Measurements from ENCODE around the gene C22orf42. TPM values are rescaled to one million over a fixed set of nuclear protein-coding genes. Genes with fewer than 3 reads are reported as not detected.
A peak's percentile ranks its signal among the peaks of the same experiment; 100 is the strongest.
"Not testable (repeated sequence)": the region's sequence is repeated elsewhere in the genome, so short reads cannot be mapped to it uniquely, and the experiment has no call there.

Gene C22orf42
- total and polyA plus RNA-seq, 2 donors = 0.19 to 0.59 TPM

- H3K9me3 ChIP-seq (ENCODE audit: control insufficient read depth in 2 of 2, insufficient read depth in 1 of 2, low read length in 1 of 2) = no peaks in the 10 kb centered on the region
- H3K27me3 ChIP-seq (ENCODE audit: control insufficient read depth in 2 of 2, insufficient read depth in 1 of 2, low read length in 1 of 2) = peaks cover 34 to 41% of the 10 kb centered on the region in 2 donors
- H3K27ac ChIP-seq (ENCODE audit: low read depth in 1 of 2, low read length in 1 of 2) = no peak overlapping the region
- DNase-seq (ENCODE audit: low read depth in 6 of 9, low spot score in 9 of 9) = no peak
- H3K4me3 ChIP-seq (ENCODE audit: low read length in 2 of 2) = no peak overlapping the region
- no peaks in the 10 kb centered on the region for H3K36me3 ChIP-seq (ENCODE audit: control insufficient read depth in 2 of 2, insufficient read depth in 2 of 2, low read length in 1 of 2)
- 42% methylated on average over 53 of the region's 53 CpGs for WGBS
- H3K4me1 ChIP-seq (ENCODE audit: control insufficient read depth in 2 of 2, insufficient read depth in 2 of 2, low read length in 2 of 2) = no peaks in the 10 kb centered on the region
These were observed 44.3 kb upstream of the C22orf42 start for GRCh38 chr22:32203181-32204039.

- Histone ChIP-seq H3K27ac (ENCODE audit: low read depth in 1 of 2, low read length in 1 of 2) (no peak overlapping the region), H3K4me1 (ENCODE audit: control insufficient read depth in 2 of 2, insufficient read depth in 2 of 2, low read length in 2 of 2) (no peaks in the 10 kb centered on the region), H3K36me3 (ENCODE audit: control insufficient read depth in 2 of 2, insufficient read depth in 2 of 2, low read length in 1 of 2) (no peaks in the 10 kb centered on the region), H3K4me3 (ENCODE audit: low read length in 2 of 2) (no peak overlapping the region), H3K9me3 (ENCODE audit: control insufficient read depth in 2 of 2, insufficient read depth in 1 of 2, low read length in 1 of 2) (no peaks in the 10 kb centered on the region), H3K27me3 (ENCODE audit: control insufficient read depth in 2 of 2, insufficient read depth in 1 of 2, low read length in 1 of 2) (peaks cover 34 to 41% of the 10 kb centered on the region in 2 donors)
- 7% methylated on average over 29 of the region's 29 CpGs for WGBS
- peak in 1 of 9 donors; percentile 4 for DNase-seq (ENCODE audit: low read depth in 6 of 9, low spot score in 9 of 9)
These were observed 43.6 kb upstream of the C22orf42 start for GRCh38 chr22:32202539-32203180.

- no peak overlapping the region for H3K4me3 ChIP-seq (ENCODE audit: low read length in 2 of 2)
- DNase-seq (ENCODE audit: low read depth in 6 of 9, low spot score in 9 of 9) = no peak
- H3K27me3 ChIP-seq (ENCODE audit: control insufficient read depth in 2 of 2, insufficient read depth in 1 of 2, low read length in 1 of 2) = peaks cover 34 to 41% of the 10 kb centered on the region in 2 donors
- 31% methylated on average over 4 of the region's 4 CpGs for WGBS
- H3K36me3 ChIP-seq (ENCODE audit: control insufficient read depth in 2 of 2, insufficient read depth in 2 of 2, low read length in 1 of 2) = no peaks in the 10 kb centered on the region
- H3K9me3 ChIP-seq (ENCODE audit: control insufficient read depth in 2 of 2, insufficient read depth in 1 of 2, low read length in 1 of 2) = no peaks in the 10 kb centered on the region
- H3K4me1 ChIP-seq (ENCODE audit: control insufficient read depth in 2 of 2, insufficient read depth in 2 of 2, low read length in 2 of 2) = no peaks in the 10 kb centered on the region
- H3K27ac ChIP-seq (ENCODE audit: low read depth in 1 of 2, low read length in 1 of 2) = no peak overlapping the region
These were observed 43.0 kb upstream of the C22orf42 start for GRCh38 chr22:32202161-32202538.

- Histone ChIP-seq H3K27me3 (ENCODE audit: control insufficient read depth in 2 of 2, insufficient read depth in 1 of 2, low read length in 1 of 2) (peaks cover 34 to 41% of the 10 kb centered on the region in 2 donors), H3K27ac (ENCODE audit: low read depth in 1 of 2, low read length in 1 of 2) (no peak overlapping the region), H3K4me1 (ENCODE audit: control insufficient read depth in 2 of 2, insufficient read depth in 2 of 2, low read length in 2 of 2) (no peaks in the 10 kb centered on the region), H3K36me3 (ENCODE audit: control insufficient read depth in 2 of 2, insufficient read depth in 2 of 2, low read length in 1 of 2) (no peaks in the 10 kb centered on the region), H3K4me3 (ENCODE audit: low read length in 2 of 2) (no peak overlapping the region), H3K9me3 (ENCODE audit: control insufficient read depth in 2 of 2, insufficient read depth in 1 of 2, low read length in 1 of 2) (no peaks in the 10 kb centered on the region)
- 30% methylated on average over 10 of the region's 10 CpGs for WGBS
- DNase-seq (ENCODE audit: low read depth in 6 of 9, low spot score in 9 of 9) = peak in 1 of 9 donors; percentile 5
These were observed 41.6 kb upstream of the C22orf42 start for GRCh38 chr22:32200752-32201151.

GRCh38 chr22:32199961-32200360 is 40.9 kb upstream of the C22orf42 start:
- WGBS = 88% methylated on average over 7 of the region's 7 CpGs
- Histone ChIP-seq H3K27me3 (ENCODE audit: control insufficient read depth in 2 of 2, insufficient read depth in 1 of 2, low read length in 1 of 2) (peaks cover 31 to 35% of the 10 kb centered on the region in 2 donors), H3K27ac (ENCODE audit: low read depth in 1 of 2, low read length in 1 of 2) (no peak overlapping the region), H3K4me1 (ENCODE audit: control insufficient read depth in 2 of 2, insufficient read depth in 2 of 2, low read length in 2 of 2) (no peaks in the 10 kb centered on the region), H3K4me3 (ENCODE audit: low read length in 2 of 2) (no peak overlapping the region), H3K9me3 (ENCODE audit: control insufficient read depth in 2 of 2, insufficient read depth in 1 of 2, low read length in 1 of 2) (no peaks in the 10 kb centered on the region), H3K36me3 (ENCODE audit: control insufficient read depth in 2 of 2, insufficient read depth in 2 of 2, low read length in 1 of 2) (no peaks in the 10 kb centered on the region)
- no peak for DNase-seq (ENCODE audit: low read depth in 6 of 9, low spot score in 9 of 9)

GRCh38 chr22:32199341-32199740 is 40.2 kb upstream of the C22orf42 start:
- Histone ChIP-seq H3K27ac (ENCODE audit: low read depth in 1 of 2, low read length in 1 of 2) (no peak overlapping the region), H3K4me3 (ENCODE audit: low read length in 2 of 2) (no peak overlapping the region), H3K4me1 (ENCODE audit: control insufficient read depth in 2 of 2, insufficient read depth in 2 of 2, low read length in 2 of 2) (no peaks in the 10 kb centered on the region), H3K9me3 (ENCODE audit: control insufficient read depth in 2 of 2, insufficient read depth in 1 of 2, low read length in 1 of 2) (no peaks in the 10 kb centered on the region), H3K36me3 (ENCODE audit: control insufficient read depth in 2 of 2, insufficient read depth in 2 of 2, low read length in 1 of 2) (no peaks in the 10 kb centered on the region), H3K27me3 (ENCODE audit: control insufficient read depth in 2 of 2, insufficient read depth in 1 of 2, low read length in 1 of 2) (peaks cover 25 to 28% of the 10 kb centered on the region in 2 donors)
- DNase-seq (ENCODE audit: low read depth in 6 of 9, low spot score in 9 of 9) = no peak
- 98% methylated on average over 6 of the region's 6 CpGs for WGBS

- not testable (repeated sequence) for H3K4me1 ChIP-seq (ENCODE audit: control insufficient read depth in 2 of 2, insufficient read depth in 2 of 2, low read length in 2 of 2); DNase-seq (ENCODE audit: low read depth in 6 of 9, low spot score in 9 of 9); H3K4me3 ChIP-seq (ENCODE audit: low read length in 2 of 2); H3K9me3 ChIP-seq (ENCODE audit: control insufficient read depth in 2 of 2, insufficient read depth in 1 of 2, low read length in 1 of 2); H3K36me3 ChIP-seq (ENCODE audit: control insufficient read depth in 2 of 2, insufficient read depth in 2 of 2, low read length in 1 of 2); H3K27ac ChIP-seq (ENCODE audit: low read depth in 1 of 2, low read length in 1 of 2)
- H3K27me3 ChIP-seq (ENCODE audit: control insufficient read depth in 2 of 2, insufficient read depth in 1 of 2, low read length in 1 of 2) = peaks cover 9 to 12% of the 10 kb centered on the region in 2 donors
- WGBS = 89% methylated on average over 5 of the region's 5 CpGs
These were observed 38.6 kb upstream of the C22orf42 start for GRCh38 chr22:32197553-32198226.

GRCh38 chr22:32195900-32196299 is 36.8 kb upstream of the C22orf42 start:
- H3K4me1 ChIP-seq (ENCODE audit: control insufficient read depth in 2 of 2, insufficient read depth in 2 of 2, low read length in 2 of 2); H3K4me3 ChIP-seq (ENCODE audit: low read length in 2 of 2); H3K27me3 ChIP-seq (ENCODE audit: control insufficient read depth in 2 of 2, insufficient read depth in 1 of 2, low read length in 1 of 2); DNase-seq (ENCODE audit: low read depth in 6 of 9, low spot score in 9 of 9); H3K36me3 ChIP-seq (ENCODE audit: control insufficient read depth in 2 of 2, insufficient read depth in 2 of 2, low read length in 1 of 2); H3K27ac ChIP-seq (ENCODE audit: low read depth in 1 of 2, low read length in 1 of 2); H3K9me3 ChIP-seq (ENCODE audit: control insufficient read depth in 2 of 2, insufficient read depth in 1 of 2, low read length in 1 of 2): not testable (repeated sequence)
- 86% methylated on average over 3 of the region's 3 CpGs for WGBS

- 91% methylated on average over 9 of the region's 9 CpGs for WGBS
- H3K9me3 ChIP-seq (ENCODE audit: control insufficient read depth in 2 of 2, insufficient read depth in 1 of 2, low read length in 1 of 2); H3K27me3 ChIP-seq (ENCODE audit: control insufficient read depth in 2 of 2, insufficient read depth in 1 of 2, low read length in 1 of 2); H3K4me3 ChIP-seq (ENCODE audit: low read length in 2 of 2); H3K27ac ChIP-seq (ENCODE audit: low read depth in 1 of 2, low read length in 1 of 2); H3K4me1 ChIP-seq (ENCODE audit: control insufficient read depth in 2 of 2, insufficient read depth in 2 of 2, low read length in 2 of 2); DNase-seq (ENCODE audit: low read depth in 6 of 9, low spot score in 9 of 9); H3K36me3 ChIP-seq (ENCODE audit: control insufficient read depth in 2 of 2, insufficient read depth in 2 of 2, low read length in 1 of 2): not testable (repeated sequence)
These were observed 34.2 kb upstream of the C22orf42 start for GRCh38 chr22:32193346-32193745.
